Neural crest cell (in vitro differentiated cells): ENCODE data around the gene RCC1. TPM values are rescaled to one million over a fixed set of nuclear protein-coding genes. Genes with fewer than 3 reads are reported as not detected.

Experiments
- total RNA-seq: library from RNA; stranded (reverse); gene quantifications from 2 replicates; pipeline ENCODE4 v1.2.1, GENCODE V29; 2021

The RCC1 gene
- total RNA-seq, 1 donor from 2014 or later, result 94.8 TPM

Other genes starting within 250 kb of the RCC1 start
- 20.2 and 20.6 TPM in 2 replicates for gene SESN2, start 246.5 kb upstream of the RCC1 start, total RNA-seq
- gene MED18, start 177.0 kb upstream of the RCC1 start, total RNA-seq, result 11.8 and 12.5 TPM in 2 replicates
- 79.1 and 80.8 TPM in 2 replicates for gene PHACTR4, start 136.3 kb upstream of the RCC1 start, total RNA-seq
- gene TRNAU1AP, start 47.0 kb downstream of the RCC1 start, total RNA-seq, result 36.1 and 39.2 TPM in 2 replicates
- 1.5 and 2.8 TPM in 2 replicates for gene RAB42, start 86.2 kb downstream of the RCC1 start, total RNA-seq
- gene TAF12, start 137.0 kb downstream of the RCC1 start, total RNA-seq, result 25.2 and 27.7 TPM in 2 replicates
- gene RNU11, start 142.6 kb downstream of the RCC1 start, total RNA-seq, result not detected in 2 replicates
- 22.8 and 22.9 TPM in 2 replicates for gene GMEB1, start 162.7 kb downstream of the RCC1 start, total RNA-seq
- 139 and 150 TPM in 2 replicates for gene YTHDF2, start 230.9 kb downstream of the RCC1 start, total RNA-seq